HG03159 (cell line): ENCODE results near the gene ADAMTS16.

Source experiments
- ATAC-seq: cut with Tn5 transposase; IDR thresholded peaks from one replicate; pipeline ENCODE4 v1.9.1; 2021; ENCODE audit warnings: mild to moderate bottlenecking, moderate library complexity; ENCODE audit not compliant: unreplicated experiment

Gene ADAMTS16

DNA sequence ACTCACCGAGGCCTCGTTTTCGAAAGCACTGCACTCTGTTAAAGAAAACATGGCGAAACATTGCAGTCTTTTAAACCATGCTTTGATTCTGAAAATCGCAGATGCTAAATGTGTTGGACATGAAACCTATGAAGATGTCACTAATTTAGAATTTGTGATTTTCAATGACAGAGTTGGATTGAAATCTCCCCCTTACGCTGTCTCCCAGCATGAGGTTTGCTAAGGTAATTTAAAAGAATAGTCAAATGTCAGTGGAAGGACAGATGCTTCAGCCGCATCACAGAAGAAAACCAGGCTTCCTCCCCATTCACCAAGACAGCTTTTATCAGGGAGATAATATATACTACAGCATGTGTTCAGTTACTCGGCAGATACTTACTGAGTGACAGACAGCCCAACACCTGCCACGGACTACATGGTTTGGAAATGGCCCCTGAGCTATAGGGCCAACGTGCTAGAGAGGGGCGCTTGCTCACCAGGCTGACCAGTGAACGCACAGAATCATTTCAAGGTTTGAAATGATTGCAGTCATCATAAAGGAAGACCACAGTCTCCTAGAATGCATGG lies 136.9 kb downstream of the ADAMTS16 start:
- ATAC-seq: no peak

DNA sequence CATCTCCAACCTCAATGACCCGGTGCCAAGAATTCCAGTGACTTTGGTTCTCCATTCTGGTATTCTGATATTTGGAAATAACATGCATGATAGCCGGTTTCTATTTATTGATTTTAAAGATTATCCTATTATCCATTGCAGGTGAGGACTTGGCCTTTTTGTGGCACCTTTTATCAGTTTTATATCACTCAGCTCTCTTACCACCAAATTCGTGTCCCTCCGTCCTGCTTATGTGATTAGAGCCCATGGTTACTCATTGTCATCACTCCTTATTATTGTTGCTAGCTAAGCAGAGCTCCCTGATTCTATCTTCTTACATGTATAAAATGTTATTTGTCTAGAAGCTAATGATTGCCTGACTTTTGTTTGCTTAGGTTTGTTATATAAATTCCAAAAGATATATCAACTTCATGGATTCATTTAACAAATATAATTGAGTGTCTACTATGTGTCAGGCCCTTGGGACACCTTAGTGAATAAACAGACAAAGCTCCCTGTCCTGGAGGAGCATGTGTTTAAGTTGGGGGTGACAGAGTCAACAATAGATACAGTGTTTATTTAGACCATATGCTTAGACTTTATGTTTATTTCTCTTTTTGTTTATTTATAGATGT lies 138.2 kb downstream of the ADAMTS16 start:
- no peak for ATAC-seq

DNA sequence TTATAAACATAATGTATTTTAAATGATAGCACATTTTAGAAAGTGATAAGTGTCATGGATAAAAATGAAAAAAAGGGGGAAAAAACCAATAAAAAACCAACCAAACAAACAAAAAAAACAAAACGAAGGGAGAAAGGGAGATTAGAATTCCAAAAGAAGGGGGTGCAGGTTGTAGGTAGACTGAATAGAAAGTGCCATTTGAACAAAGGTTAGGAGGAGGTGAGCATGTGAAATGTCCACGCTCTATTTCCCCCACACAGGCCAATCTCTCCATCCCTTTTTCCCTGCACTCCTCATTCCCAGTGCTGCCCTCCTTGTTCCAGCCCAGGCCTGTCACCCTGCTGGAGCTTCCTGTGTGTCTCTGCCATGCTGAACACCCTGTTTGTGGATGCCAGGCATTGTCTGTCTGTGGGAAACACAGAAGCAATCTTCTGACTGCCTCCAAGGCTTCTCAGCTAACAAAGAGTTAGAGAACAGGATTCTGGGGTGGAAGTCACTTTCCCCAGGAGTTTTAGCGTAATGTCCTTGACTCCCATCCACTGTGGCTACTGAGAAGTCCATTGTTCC lies 138.8 kb downstream of the ADAMTS16 start:
- ATAC-seq: no peak

DNA sequence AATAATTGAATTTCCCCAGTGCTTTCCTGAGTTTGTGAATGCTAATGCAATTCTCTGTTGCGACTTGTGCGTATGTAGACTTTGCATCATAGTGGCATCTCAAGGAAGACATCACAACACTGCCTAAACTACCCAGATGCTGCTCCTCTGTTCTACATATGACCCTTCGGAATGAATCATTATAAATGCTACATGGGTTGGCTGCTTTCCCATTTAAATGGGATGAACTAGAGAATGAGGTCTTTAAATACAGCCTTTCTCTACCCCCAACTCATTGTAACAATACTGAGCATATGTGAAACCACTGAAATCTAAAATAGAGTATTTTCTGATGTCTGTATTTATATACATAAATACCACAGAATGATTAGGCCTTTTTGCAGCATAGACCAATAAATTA lies 145.8 kb downstream of the ADAMTS16 start:
- no peak for ATAC-seq

DNA sequence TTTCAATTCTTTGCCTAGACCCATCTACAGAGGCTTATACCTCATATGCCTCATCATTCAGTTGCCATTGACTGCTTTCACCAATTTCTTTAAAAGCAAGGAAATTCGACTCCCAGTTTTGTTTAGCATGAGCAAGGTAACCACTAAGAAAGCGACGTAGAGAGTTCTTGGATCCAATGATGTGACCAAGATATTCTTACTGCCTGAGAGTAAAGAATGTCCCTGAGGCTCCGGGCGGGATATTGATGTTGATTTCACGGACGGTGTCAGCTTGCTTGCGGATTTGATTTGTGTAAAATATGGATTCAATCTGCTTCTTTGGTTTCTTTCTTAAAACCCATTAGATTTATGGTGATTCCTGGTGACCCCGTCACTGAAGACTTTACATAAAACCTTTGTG lies 147.3 kb downstream of the ADAMTS16 start:
- no peak for ATAC-seq

DNA sequence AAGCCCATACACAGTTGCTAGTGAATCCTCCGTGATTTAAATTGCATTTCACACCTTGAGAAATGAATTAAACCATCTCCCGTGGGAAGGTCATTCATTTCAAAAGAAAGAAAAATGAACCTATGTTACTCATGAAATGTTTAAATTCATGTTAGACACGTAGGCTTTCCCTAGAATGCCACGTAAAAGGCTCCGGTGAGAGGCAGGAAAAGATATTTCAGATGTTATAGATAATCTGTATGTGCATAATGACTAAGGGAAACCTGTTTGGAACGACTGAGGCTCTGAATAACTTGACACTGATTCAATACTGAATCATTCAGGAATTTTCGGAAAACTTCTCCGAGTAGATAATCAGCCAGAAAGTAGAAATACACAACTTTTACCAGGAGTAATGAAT lies 148.1 kb downstream of the ADAMTS16 start:
- no peak for ATAC-seq

DNA sequence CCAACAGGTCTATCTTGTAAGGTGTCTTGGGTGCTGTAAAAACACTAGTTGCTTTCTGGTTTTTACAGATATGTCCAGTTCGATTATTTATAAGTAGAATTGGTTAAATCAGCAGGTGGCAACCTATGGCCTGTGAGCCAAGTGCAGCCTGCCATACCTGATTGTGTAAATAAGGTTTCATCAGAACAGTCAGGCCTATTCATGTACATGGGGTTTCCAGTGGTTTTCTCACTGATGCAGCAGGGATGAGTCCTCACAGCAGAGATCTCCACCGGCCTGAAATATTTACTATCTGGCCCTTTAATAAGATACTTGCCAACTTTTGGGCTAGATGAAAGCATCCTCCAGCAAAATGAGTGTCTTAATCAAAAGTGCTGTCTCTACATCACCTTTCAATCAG lies 149.4 kb downstream of the ADAMTS16 start:
- ATAC-seq: no peak

DNA sequence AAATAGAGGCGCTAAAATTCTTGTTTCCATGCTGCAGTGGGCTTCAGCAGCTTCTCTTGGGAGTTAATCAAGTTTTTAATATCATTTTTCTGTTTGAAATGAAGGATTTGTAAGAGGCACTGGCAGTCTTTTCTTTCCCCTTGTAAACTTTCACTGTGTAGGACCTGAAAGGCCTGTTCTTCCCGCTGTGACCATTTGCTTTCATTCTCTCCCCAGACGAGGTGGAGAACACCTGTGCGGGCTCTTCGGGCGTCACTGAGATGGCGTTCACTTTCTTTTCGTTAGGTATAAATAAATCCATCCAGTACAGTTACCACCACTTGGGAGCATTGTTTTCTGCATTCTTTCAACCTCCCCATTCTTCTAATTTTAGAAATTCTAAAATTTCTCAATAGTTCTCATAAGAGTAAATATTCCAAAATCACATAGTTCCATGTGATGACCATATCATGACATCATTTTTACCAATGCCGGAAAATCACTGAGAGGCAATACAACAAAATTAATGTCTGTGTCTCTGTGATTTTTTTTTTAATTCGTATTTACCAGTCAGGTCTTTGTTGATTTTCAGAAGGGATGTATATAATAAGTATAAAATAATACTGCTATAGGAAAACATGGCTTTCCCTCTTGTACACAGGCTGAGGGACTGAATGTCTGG lies 150.7 kb downstream of the ADAMTS16 start:
- ATAC-seq: no peak

DNA sequence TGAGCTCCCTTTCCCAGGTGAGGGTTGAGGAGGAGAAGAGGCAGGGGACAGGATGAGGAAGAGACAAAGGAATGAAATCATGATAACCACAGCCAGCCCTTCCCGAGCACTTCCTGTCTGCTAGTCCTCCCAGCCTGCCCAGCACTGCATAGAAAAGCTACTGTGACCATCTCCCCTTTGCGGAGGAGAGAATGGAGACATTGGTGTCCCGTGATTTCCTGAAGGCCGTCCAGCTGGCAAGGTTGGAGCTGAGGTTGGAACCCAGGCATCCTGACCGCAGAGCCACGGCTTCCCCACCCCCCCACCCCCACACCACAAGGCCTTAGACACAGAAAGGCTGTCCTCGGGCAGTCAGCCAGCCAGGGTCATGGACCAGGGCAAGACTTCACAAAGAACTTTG lies 151.2 kb downstream of the ADAMTS16 start:
- ATAC-seq: no peak

DNA sequence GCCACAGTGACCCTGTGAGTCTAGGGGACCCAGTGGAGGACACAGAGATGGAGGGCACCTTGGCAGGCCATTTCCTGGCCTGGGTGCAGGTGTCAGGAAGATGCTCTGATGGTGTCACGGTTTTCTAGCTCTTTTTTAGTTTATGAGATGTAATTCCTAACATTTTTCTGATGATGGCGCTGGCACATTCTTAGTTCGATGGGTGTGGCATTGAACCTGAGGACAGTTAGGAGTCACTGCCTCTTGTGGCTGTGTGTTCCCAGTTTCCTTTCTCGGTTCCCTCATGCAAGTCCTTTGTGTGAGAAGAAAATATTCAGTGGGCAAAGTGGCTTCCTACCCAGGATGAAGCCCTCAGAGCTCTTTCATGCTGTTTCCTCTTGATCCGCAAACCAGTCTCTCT lies 152.9 kb downstream of the ADAMTS16 start:
- no peak for ATAC-seq

DNA sequence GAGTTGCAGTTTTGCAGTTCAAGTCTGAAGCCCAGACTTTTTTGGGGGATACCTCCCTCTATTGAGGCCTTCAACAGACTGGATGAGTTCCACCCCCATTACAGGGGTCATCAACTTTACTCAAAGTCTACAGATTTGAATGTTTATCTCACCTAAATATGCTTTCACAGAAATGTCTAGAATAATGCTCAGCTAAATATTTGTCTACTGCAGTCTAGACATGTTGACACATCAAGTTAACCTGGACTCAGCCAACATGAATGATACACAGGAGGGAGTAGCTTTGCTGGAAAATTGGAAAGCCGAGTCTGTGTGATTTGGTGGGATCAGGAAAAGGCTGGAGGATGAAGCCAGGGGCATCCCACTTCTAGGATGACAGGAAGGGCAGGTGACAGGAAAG lies 154.3 kb downstream of the ADAMTS16 start:
- no peak for ATAC-seq

DNA sequence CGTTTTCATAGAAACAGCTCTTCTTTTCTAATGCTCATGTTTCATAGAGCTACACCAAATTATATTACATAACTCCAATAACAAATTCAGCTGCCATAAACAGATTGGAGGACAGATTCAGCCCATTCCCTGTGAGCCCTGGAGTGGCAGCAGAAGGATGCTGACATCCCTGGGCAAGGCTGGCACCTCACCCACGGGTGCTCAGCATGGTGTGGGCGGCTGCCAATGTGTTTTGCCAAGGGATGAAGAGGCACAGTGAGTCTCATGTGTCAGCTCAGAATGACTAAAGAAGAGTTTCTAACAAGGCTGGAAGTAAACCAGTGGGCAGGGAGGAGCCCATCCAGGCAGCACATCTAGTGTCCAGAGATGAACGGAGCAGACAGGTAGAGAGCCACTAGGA lies 155.2 kb downstream of the ADAMTS16 start:
- no peak for ATAC-seq

DNA sequence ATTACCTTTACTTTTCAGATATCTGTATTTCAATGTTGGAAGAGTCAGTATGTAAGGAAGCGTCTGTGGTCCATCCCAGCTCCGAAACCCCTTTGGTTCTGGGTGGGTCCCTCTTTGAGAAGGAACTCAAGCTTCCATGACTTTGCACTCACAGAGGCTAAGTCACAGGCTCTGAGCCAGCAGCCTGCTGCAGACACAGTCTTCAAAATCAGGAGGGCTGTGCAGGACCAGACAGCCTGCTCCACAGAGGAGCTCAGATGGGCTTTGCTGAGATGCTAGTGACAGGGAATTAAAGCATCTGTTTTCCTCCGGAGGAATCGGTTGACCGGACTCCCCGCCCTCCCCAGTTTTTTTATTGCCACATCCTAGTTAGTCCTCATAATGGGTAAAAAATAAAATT lies 155.9 kb downstream of the ADAMTS16 start:
- no peak for ATAC-seq

DNA sequence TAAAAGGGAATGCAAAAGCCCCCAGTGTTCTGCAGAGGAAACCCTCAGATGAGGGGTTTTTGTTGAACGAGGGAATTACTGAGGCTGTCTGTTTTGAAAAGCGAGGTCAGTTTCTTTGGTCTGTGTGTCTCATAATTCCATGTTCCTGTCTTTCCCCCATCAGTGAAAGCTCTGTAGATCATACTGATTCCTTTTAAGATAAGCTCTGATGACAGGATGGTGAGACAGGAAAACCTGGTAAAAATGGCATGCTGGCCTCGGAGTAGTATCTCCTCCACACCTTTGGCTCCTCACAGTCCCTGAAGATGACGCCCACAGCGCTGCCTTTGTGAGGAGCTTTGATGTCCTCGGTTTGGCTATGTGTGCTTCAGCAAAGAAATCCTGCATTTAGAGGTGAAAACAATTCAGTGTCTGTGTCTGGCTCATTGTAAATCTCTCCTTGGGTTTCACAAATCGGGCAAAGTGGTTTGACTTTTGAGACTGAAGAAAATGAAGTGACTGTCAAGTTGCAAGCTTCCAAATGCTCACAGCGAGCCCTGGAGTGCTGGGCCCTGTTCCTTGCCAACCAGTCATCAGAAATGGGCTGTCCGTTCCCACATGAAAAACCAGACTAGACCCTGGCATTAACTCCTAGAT lies 157.4 kb downstream of the ADAMTS16 start:
- ATAC-seq: no peak

DNA sequence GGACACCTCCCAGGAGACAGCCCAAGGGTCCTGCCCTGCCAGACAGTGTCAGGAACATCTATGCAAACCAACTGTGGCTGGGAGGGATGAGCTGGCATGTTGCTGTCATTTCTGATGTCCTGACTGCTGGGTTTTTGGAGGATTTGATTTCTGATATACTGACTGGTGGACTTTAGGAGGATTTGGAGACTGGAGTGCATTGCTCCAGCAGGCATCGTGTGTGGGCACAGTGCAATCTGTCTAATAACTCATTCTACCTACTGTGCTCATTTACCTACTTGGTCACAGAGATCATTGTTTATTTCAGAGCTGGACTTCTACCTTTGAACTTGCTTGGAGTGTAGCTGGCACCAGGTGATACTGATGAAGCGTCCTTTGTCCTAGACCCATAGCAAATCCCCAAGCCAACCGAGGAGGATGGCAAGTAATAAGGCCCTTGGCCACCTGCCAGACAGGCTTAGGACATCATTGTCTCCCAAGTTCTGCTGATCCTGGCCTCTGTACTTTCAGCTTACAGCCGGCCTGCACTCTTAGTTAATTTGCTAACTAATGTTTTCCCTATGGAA lies 158.0 kb downstream of the ADAMTS16 start:
- no peak for ATAC-seq

DNA sequence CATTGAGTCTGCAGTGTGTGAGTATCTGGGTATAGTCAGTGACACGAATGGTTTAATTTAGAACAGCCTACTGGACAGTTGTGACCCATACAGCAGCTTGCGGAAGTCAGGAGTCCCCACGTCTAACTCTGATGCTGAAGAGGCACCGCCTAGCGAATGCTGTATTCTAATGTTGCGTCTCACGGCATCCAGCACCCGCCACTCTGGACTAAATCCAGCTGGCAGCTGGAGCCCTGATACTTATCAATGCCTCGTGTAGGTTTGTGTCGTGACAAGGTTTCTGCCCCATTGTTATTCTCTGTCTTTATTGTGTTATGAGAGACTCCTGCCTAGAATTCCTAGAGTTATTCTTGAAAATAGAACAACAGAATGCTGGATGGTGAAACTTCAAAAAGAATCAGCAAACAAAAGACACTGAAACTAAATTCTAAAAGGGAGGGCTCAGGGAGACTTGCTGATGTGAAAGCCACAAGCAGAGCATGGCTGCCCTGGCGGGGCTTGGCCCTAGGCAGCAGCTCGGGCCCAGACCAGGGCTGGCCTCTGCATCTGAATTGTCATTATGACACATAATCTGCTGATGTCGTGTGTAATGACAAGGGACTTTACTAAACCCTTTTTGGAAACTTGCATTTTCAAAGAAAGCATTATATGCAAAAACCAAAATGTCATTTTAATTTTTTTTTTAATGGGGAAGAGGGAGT lies 158.9 kb downstream of the ADAMTS16 start:
- ATAC-seq: no peak

DNA sequence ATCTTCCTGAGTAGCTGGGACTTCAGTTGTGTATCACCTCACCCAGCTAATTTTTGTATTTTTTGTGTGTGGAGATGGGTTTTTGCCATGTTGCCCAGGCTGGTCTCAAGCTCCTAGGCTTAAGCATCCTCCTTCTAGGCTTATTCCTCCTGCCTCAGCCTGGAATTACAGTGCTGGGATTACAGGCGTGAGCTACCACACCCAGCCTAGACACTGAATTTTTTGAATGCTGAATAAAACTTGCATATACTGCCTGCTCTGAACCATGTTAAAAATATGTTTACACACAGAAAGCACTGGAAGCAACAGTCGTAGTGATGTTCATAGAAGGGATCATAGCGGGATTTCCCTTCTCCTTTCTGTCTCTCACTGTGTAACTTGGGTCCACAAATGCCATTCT lies 161.0 kb downstream of the ADAMTS16 start:
- ATAC-seq: no peak

DNA sequence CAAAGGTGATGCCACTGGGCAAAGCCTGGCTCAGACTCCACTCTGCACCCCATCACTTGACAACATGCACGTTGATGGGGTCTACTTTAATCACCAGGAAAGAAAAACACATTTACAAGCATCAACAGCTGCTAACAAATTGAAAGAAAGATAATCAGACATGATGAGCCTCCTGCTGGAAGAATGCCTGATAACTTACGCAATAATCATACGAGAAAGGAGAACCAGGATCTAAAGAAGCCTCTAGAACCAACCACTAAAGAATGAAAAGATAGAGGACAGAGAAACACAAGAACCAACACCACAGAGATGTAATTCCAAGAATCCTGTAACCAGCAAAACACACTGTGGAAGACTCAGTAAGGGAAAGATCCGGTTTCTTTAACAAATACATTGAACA lies 162.1 kb downstream of the ADAMTS16 start:
- ATAC-seq: no peak

DNA sequence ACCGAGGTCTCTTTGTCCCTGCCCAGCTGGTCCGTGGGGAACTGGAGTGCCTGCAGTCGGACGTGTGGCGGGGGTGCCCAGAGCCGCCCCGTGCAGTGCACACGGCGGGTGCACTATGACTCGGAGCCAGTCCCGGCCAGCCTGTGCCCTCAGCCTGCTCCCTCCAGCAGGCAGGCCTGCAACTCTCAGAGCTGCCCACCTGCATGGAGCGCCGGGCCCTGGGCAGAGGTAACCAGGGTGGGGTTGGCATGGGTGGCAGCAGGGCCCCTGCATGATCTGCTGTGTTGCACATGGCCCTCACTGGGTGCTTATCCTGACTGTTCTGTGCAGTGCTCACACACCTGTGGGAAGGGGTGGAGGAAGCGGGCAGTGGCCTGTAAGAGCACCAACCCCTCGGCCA lies 163.1 kb downstream of the ADAMTS16 start:
- no peak for ATAC-seq

DNA sequence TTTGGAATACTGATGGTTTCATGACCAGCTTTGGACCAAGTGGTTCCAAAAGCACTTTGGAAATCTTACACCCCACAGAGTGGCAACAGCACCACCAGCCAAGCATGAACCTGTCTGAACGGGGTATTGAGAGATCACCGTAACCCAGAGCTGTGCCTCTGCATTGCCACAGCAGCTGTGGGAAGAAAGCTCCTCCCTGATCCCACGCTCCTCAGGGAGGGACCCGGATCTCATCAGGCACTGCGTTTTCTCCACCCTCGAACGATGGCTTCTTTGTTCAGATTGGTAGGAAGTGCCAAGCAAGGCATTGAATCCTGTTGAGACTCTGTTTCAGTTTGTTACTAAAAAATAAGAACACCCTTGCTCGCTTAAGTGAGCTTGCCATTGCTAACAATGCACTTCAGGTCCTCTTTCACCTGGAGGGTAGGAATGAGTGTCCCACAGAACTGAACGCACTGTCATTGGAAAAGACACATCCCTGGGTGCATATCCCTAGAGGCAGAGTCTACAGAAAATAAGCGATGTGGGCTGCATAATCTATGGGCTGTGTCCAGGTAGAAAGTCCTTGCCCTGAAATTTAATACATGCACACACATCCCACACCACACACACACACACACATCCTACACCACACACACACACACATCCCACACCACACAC lies 164.4 kb downstream of the ADAMTS16 start:
- ATAC-seq: no peak
